NCI-H146 treated with DMSO at 0.1 percent for 48 hours (cell line): ENCODE data around the gene ROBO4.

ENCODE experiments used
- DNase-seq: peaks from one replicate; lab custom pipeline; 2025; ENCODE audit not compliant: unreplicated experiment; lab: John Stamatoyannopoulos, UW

ROBO4 gene

GRCh38 chr11:124844664-124845079 lies 53.0 kb downstream of the ROBO4 start:
- DNase-seq: no peak

- DNase-seq: no peak
These were observed 54.1 kb downstream of the ROBO4 start for GRCh38 chr11:124843616-124843910.

- DNase-seq: no peak
These were observed 55.4 kb downstream of the ROBO4 start for GRCh38 chr11:124842305-124842704.

- DNase-seq: no peak
These were observed 55.8 kb downstream of the ROBO4 start for GRCh38 chr11:124841840-124842239.

GRCh38 chr11:124841201-124841600 lies 56.5 kb downstream of the ROBO4 start:
- DNase-seq: no peak

GRCh38 chr11:124840666-124841065 lies 57.0 kb downstream of the ROBO4 start:
- no peak for DNase-seq

GRCh38 chr11:124839972-124840621 lies 57.6 kb downstream of the ROBO4 start:
- no peak for DNase-seq

GRCh38 chr11:124839128-124839971 lies 58.3 kb downstream of the ROBO4 start:
- DNase-seq: peak; percentile 16

GRCh38 chr11:124838805-124839127 lies 58.9 kb downstream of the ROBO4 start:
- DNase-seq: no peak

- DNase-seq: peak; percentile 65
These were observed 60.2 kb downstream of the ROBO4 start for GRCh38 chr11:124837491-124837856.

- DNase-seq: no peak
These were observed 61.7 kb downstream of the ROBO4 start for GRCh38 chr11:124835918-124836317.

GRCh38 chr11:124834526-124835180 lies 63.0 kb downstream of the ROBO4 start:
- DNase-seq: no peak
